22Rv1 (cell line): Measurements from ENCODE around the gene SPATS2L.

ENCODE experiments used
- ZFX ChIP-seq: fragments of 450-650 bp; IDR thresholded peaks from 2 replicates; pipeline ENCODE4 v1.6.1; 2017; ENCODE audit warnings: antibody characterized with exemption, borderline replicate concordance
- TF ChIP-seq, protein P1 (sequence below): fragments of 450-650 bp; IDR thresholded peaks from 2 replicates; pipeline ENCODE4 v1.5.1; 2017; ENCODE audit warnings: mild to moderate bottlenecking

- TF ChIP-seq, protein P1, sequence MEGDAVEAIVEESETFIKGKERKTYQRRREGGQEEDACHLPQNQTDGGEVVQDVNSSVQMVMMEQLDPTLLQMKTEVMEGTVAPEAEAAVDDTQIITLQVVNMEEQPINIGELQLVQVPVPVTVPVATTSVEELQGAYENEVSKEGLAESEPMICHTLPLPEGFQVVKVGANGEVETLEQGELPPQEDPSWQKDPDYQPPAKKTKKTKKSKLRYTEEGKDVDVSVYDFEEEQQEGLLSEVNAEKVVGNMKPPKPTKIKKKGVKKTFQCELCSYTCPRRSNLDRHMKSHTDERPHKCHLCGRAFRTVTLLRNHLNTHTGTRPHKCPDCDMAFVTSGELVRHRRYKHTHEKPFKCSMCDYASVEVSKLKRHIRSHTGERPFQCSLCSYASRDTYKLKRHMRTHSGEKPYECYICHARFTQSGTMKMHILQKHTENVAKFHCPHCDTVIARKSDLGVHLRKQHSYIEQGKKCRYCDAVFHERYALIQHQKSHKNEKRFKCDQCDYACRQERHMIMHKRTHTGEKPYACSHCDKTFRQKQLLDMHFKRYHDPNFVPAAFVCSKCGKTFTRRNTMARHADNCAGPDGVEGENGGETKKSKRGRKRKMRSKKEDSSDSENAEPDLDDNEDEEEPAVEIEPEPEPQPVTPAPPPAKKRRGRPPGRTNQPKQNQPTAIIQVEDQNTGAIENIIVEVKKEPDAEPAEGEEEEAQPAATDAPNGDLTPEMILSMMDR = no peak
- no peak for TF ChIP-seq ZFX
Measured at GRCh38 chr2:200488169-200488568, 181.7 kb downstream of the SPATS2L start.
